Superior temporal gyrus (tissue), 1 donor: ENCODE data around the gene PIP4P1.

Experiments
- DNase-seq: peaks from one replicate; pipeline ENCODE4 v3.0.0-alpha.2; 2016; ENCODE audit errors: extremely low spot score

PIP4P1 gene

GRCh38 chr14:20435582-20436362 lies 25.5 kb downstream of the PIP4P1 start, which contains the start of gene KLHL33:
KLHL33 (minus strand) TSS chr14:20436166; CDS start chr14:20435811, 355 bp downstream.
- DNase-seq: no peak

- peak; percentile 78 for DNase-seq
Measured at GRCh38 chr14:20434701-20435581, 26.3 kb downstream of the PIP4P1 start.

GRCh38 chr14:20429801-20430669 lies 31.2 kb downstream of the PIP4P1 start:
- DNase-seq: no peak

DNA sequence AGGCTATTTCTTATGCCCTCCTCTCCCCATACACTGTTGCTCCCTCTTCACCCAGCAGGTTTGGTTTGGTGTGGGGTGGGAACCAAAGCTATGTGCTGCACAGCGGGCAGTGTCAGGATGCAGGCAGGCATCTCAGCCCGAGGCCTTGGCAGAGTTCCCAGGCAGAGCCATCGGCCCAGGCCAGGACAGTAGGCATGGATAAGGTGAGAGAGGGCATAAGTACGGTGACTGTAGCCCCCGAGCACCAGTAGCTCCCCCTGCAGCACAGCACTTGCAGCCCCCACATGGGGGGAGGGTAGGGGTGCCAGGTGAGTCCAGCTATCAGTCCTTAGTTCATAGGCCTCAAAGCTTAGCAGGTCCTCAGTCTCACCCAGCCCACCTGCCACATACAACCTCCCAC lies 32.4 kb downstream of the PIP4P1 start:
- no peak for DNase-seq

DNA sequence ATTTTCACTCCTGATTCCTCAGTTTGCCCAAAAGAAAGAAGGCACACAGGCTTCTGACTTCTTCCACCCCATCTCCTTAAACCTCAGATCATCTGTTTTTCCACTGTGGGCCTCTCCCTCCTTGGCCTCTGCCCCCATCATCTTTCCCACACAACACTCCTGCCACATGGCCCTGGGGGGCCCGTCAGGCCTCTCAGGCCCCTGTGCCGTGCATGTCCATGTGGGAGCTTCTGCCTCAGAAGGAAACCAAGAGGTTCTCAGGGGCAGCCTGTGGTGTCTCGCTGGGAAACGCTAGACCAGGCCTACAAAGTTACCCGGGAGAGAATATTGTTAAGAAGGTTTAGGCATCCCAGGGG lies 33.2 kb downstream of the PIP4P1 start:
- no peak for DNase-seq

DNA sequence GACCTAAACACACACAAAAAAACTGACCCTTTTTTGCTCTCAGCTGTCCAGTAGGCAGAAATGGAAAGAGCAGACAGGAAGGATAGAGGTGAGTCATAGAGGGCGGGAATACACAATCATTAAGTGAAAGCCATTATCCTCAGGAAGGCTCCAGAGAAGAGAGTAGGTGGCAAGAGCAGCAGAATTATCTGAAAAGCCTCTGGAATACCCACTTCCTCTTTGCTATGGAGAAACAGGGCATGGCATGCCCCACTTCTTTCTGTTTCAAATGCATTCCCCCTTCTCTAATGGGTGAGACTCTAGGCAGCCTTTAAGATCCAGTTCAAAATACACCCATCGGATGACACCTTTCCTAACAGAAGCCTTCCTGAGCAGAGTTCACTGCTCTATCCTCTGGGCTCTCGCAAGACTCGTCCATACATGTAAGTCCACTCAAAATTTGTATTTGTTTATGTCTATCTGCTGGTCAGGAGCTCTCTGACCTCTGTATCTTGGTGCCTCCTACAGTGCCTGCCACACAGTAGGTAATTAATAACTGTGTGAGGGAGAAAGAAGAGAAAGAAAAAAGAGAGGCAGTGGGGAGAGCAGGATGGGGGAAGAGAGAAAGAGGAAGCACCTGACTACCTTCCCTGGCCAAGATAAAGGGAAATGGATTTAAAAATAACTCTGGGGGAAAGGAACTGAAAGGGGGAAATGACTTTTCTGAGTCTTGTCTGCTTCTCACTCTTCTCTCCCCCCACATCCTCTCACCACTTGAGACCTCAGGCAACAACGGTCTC lies 33.8 kb downstream of the PIP4P1 start:
- DNase-seq: no peak

GRCh38 chr14:20424851-20425250 lies 36.4 kb downstream of the PIP4P1 start:
- no peak for DNase-seq

- no peak for DNase-seq
Measured at GRCh38 chr14:20422886-20423285, 38.3 kb downstream of the PIP4P1 start.

- DNase-seq: no peak
Measured at GRCh38 chr14:20421267-20421666, 40.0 kb downstream of the PIP4P1 start.

DNA sequence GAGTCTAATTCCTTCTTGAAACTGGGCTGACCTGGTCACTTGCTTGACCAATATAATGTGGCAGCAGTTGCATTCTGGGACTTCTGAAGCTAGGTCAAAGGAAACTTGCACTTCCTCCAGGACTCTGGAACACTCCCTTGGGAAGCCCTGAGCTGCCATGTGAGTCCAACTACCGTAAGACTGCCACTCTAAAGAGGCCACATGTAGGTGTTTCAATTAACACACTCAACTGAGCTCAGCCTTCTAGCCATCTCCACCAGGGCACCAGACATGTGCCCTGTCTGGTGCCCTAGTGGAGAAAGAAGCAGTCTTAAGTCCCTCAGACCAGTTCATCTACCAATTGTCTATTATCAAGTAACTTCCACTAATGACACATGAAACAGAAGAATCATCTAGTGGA lies 41.8 kb downstream of the PIP4P1 start:
- DNase-seq: no peak

DNA sequence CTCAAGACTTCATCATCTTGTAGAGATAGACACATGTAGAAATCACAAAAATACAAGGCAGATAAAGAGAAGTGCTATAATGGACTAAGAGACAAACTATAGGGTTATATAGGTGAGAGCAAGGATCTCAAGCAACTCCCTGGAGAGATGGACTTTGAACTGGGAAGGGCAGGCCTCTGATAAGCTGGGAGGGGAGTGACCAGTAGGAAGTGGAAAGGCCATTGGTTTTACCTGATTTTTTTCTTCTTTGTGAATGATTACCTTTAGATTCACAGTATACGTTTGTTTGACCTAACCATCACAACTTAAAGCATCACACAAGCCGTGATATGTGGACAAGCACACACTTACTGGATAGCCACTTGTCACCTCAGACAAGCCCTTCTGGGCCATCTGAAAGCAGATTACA lies 42.7 kb downstream of the PIP4P1 start:
- no peak for DNase-seq

- DNase-seq: no peak
Measured at GRCh38 chr14:20417250-20418186, 43.7 kb downstream of the PIP4P1 start.

- no peak for DNase-seq
Measured at GRCh38 chr14:20416223-20416622, 45.0 kb downstream of the PIP4P1 start.

DNA sequence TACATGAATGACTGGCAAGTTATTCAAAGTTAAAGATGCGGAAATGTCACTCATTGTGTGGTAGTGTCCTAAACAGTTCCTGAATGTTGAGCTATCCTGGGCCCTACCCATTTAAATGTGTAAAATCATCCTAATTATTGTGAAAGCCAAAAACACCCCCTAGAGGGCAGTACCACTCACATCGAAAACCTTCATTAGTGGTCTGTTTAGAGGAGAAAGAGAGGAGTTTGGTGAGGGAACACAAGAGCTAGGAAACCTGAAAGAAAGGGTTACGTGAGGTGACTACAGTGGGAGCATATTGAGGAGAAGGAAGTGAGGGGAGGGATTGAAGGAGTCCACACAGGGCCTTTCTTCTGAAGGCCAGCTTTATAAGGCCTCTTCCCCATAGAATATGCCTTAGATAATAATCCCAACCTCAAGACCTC lies 45.4 kb downstream of the PIP4P1 start:
- DNase-seq: peak; percentile 83

DNA sequence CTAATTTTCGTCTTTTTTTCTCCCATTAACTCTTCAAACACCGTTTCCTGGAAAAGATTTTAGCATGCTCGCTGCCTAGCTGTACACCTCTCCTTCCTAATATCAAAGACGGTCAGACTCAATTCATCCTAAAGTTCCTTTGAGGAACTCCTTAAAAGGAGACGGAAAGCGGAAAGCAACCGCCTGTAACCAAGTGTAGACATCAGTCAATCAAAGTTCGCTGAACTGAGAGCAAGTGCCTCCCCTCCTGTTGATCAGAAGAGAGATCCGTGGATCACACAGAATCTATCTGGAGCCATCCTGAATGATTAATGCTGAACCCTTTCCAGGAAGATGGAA lies 47.5 kb downstream of the PIP4P1 start:
- peak; percentile 55 for DNase-seq

DNA sequence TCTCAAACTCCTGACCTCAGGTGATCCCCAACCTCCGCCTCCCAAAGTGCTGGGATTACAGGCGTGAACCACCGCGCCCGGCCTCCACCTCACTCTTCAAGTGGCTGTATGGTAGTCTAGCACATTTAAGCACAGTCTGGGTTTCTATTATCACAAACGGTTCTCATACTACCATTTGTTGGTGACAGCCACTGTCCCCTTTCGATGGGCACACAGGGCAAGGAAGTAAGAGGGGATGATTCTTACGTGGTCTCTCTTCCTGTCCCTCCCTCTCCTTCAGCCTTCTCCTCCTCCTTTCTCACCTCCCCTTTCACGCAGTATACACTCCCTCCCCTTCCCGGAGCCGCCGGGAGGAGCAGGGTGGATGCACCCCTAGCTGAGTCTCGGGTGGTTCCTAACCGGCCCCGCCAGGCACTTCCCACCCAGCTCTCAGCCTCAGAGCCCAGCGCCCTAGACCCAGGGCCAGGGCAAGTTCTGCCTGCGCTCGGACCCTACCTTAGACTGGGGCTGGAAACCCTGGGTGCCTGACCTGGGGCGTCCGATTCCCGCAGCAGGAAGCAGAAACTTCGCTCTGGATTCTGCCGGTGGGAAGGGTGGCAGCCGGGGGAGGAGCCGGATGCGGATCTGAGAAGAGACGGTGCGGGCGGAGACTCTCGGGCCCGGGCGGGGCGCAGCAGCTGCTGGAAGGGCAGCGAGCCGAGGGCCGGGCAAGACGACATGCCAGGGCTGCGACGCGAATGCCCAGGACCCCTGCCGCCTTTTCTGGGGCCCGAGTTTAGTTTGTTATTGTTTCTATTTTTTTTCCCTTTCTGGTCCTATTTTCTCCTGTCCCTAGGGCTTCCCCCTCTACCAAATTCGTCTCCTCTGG lies 48.1 kb downstream of the PIP4P1 start, which contains the start of gene TEP1:
TEP1 (minus strand) TSS at position 626 of the 868 bp plus-strand sequence. CDS start 5,062 bp downstream, outside the sequence.
- DNase-seq: peak; percentile 72

- DNase-seq: peak; percentile 37
Measured at GRCh38 chr14:20412411-20412810, 48.8 kb downstream of the PIP4P1 start.

DNA sequence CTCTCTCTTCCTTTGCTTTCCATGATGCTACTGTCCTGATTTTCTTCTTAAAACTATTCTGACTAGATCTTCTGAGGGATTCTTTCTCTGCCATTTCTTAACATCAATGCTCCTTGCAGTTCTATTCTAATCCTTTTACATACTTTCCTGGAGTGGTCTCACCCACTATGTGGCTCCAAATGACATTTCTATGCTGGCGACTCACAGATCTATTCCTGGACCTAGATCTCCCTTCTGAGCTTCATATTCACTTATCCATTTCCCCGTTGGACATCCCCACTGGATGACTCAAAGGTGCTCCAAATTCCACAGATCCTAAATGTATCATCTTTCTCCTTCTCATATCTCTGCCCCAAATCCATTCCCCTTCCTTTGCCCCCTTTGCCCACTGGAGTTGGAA lies 52.0 kb downstream of the PIP4P1 start:
- DNase-seq: no peak
